ENCODE results near the gene RNF223. TPM values are rescaled to one million over a fixed set of nuclear protein-coding genes. Genes with fewer than 3 reads are reported as not detected.
"Not testable (repeated sequence)": the region's sequence is repeated elsewhere in the genome, so short reads cannot be mapped to it uniquely, and the experiment has no call there.

Gene RNF223
- total RNA-seq, 1 experiment from 2014 or later: not detected

DNA sequence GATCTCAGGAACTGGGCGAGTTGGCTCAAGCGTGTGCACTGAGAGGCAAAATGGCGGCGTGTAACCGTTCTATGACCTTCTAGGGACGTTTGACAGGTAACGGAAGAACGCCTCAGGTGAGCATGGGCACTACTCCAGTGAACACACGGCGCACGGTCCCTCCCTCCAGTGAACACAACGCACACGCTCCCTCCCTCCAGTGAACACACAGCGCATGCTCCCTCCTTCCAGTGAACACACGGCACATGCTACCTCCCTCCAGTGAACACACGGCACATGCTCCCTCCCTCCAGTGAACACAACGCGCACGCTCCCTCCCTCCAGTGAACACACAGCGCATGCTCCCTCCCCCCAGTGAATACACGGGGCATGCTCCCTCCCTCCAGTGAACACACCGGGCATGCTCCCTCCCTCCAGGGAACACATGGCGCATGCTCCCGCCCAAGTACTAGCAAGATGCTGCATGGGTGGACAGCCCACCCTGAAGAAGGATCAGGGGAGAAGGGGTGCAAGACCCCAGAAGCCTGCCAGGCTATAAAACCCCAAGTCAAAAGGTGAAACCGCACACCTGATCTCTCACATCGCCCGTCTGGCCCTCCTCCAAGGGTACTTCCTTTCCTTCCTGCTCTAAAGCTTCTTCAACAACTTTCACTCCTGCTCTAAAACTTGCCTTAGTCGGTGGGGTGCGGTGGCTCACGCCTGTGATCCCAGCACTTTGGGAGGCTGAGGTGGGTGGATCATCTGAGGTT, 38.3 kb upstream of the RNF223 start:
- H3K27ac ChIP-seq (ENCODE audit: low read length): no peak overlapping the region
- no peaks in the 10 kb centered on the region for H3K27me3 ChIP-seq (ENCODE audit: low read length)
- no peak overlapping the region for H3K4me2 ChIP-seq (ENCODE audit: low read depth, low read length, poor library complexity, severe bottlenecking)
- H3K79me2 ChIP-seq (ENCODE audit: low read length): peaks cover 32% of the 10 kb centered on the region
- no peak for DNase-seq
- no peaks in the 10 kb centered on the region for H3K9me2 ChIP-seq (replicated peaks; ENCODE audit: insufficient read depth, low read length)
- H3K4me3 ChIP-seq (ENCODE audit: low read length): no peak overlapping the region
- no peak overlapping the region for H2AFZ ChIP-seq (ENCODE audit: low read length)
- no peaks in the 10 kb centered on the region for H3K36me3 ChIP-seq (ENCODE audit: insufficient read depth, low read length)
- H3K9me3 ChIP-seq (ENCODE audit: low read length): no peaks in the 10 kb centered on the region
- H3K4me1 ChIP-seq (ENCODE audit: low read length): peaks cover 8% of the 10 kb centered on the region
- H4K20me1 ChIP-seq (ENCODE audit: insufficient read depth, low read depth, low read length): 0 out of 2 replicates have a peak, but pooled peaks cover 2% of the 10 kb centered on the region
- H3K9ac ChIP-seq (ENCODE audit: low read length): no peak overlapping the region

DNA sequence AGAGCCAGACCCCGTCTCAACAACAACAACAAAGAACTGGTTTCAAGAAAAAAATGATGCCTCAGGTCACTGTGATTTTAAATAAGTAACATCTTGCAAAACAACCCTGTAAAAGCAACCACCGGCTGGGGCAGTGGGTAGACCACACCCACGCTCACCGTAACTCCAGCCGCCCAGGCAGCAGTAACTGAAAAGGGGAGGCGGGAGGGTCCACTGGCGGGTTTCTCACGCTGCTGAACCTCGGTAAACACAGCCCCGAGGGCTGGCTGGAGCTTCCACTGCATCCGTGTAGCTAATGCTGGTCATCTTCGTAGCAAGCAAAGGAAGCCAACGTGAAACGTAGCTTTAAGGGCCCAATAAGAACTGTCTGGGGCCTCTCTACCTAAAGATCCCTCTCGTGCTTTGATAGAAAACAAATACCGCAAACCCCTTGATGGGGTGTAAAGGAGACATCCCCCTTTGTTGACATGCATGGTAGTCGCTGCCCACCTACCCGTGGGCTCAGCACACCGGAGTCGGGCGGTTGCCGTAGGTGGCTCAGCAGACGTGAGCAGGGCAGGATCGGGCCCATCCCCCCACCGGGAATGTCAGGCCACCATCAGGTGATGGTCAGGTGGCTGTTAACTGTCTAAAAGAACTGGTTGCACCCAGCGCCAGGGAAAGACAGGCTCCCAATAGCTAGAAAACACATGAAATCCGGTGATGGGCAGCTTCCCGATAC, 37.6 kb upstream of the RNF223 start:
- H3K4me3 ChIP-seq (ENCODE audit: low read length): no peak overlapping the region
- no peaks in the 10 kb centered on the region for H4K20me1 ChIP-seq (ENCODE audit: insufficient read depth, low read depth, low read length)
- no peaks in the 10 kb centered on the region for H3K36me3 ChIP-seq (ENCODE audit: insufficient read depth, low read length)
- no peaks in the 10 kb centered on the region for H3K27me3 ChIP-seq (ENCODE audit: low read length)
- peaks cover 7% of the 10 kb centered on the region for H3K4me1 ChIP-seq (ENCODE audit: low read length)
- H3K4me2 ChIP-seq (ENCODE audit: low read depth, low read length, poor library complexity, severe bottlenecking): no peak overlapping the region
- no peaks in the 10 kb centered on the region for H3K9me2 ChIP-seq (replicated peaks; ENCODE audit: insufficient read depth, low read length)
- H3K79me2 ChIP-seq (ENCODE audit: low read length): peaks cover 32% of the 10 kb centered on the region
- no peak overlapping the region for H2AFZ ChIP-seq (ENCODE audit: low read length)
- H3K9me3 ChIP-seq (ENCODE audit: low read length): no peaks in the 10 kb centered on the region
- no peak for DNase-seq
- H3K9ac ChIP-seq (ENCODE audit: low read length): no peak overlapping the region
- H3K27ac ChIP-seq (ENCODE audit: low read length): no peak overlapping the region

DNA sequence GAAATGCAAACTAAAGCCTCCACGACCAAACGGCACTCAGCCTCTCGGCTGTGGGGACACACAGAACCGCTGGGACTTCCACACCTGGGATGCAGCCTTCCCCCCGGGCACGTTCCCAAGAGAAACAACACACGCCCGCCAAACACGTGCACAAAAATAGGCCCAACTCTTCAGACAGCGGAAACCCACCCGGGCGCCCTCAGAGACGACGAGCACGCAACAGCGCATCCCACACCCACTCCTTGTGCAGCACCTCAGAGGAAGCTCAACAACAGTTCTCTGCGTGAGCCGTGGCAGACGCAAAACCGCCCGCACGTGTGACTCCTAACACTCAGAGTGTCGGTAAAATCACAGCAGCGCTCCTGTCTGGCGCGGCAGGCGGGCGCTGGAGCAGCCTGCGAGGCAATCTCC, 36.5 kb upstream of the RNF223 start:
- Histone ChIP-seq H3K9me3 (ENCODE audit: low read length) (no peaks in the 10 kb centered on the region), H3K36me3 (ENCODE audit: insufficient read depth, low read length) (no peaks in the 10 kb centered on the region), H4K20me1 (ENCODE audit: insufficient read depth, low read depth, low read length) (no peaks in the 10 kb centered on the region), H3K4me1 (ENCODE audit: low read length) (peaks cover 4% of the 10 kb centered on the region), H3K4me2 (ENCODE audit: low read depth, low read length, poor library complexity, severe bottlenecking) (no peak overlapping the region), H3K79me2 (ENCODE audit: low read length) (peaks cover 32% of the 10 kb centered on the region), H3K4me3 (ENCODE audit: low read length) (no peak overlapping the region), H3K27me3 (ENCODE audit: low read length) (no peaks in the 10 kb centered on the region), H3K9me2 (replicated peaks; ENCODE audit: insufficient read depth, low read length) (no peaks in the 10 kb centered on the region), H3K9ac (ENCODE audit: low read length) (no peak overlapping the region), H2AFZ (ENCODE audit: low read length) (no peak overlapping the region), H3K27ac (ENCODE audit: low read length) (no peak overlapping the region)
- DNase-seq: no peak

DNA sequence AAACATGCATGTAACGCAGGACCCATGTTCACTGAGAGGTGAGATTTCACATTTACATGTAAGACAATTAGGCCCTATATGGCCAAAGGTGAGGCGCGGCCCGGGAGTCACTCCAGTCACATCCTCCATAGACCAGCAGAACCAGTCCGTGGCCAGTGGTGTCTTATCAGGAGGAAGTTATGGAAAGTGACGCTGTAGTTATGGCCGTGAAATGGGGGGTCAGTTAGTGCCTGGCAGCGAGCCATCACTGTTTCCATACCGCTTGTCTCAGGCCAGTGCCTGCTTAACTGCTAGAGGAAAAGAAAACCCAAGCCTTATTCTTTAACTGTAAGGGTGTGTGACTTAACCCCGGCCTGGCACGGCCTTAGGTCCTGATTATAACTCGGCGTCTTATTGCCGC, 35.6 kb upstream of the RNF223 start:
- no peak overlapping the region for H3K27ac ChIP-seq (ENCODE audit: low read length)
- H3K9me3 ChIP-seq (ENCODE audit: low read length): no peaks in the 10 kb centered on the region
- H3K79me2 ChIP-seq (ENCODE audit: low read length): peaks cover 27% of the 10 kb centered on the region
- no peaks in the 10 kb centered on the region; the same call in 1 of the 2 replicates for H3K4me1 ChIP-seq (ENCODE audit: low read length)
- H3K36me3 ChIP-seq (ENCODE audit: insufficient read depth, low read length): no peaks in the 10 kb centered on the region
- H4K20me1 ChIP-seq (ENCODE audit: insufficient read depth, low read depth, low read length): no peaks in the 10 kb centered on the region
- H3K4me2 ChIP-seq (ENCODE audit: low read depth, low read length, poor library complexity, severe bottlenecking): no peak overlapping the region
- no peaks in the 10 kb centered on the region for H3K9me2 ChIP-seq (replicated peaks; ENCODE audit: insufficient read depth, low read length)
- no peak overlapping the region for H3K4me3 ChIP-seq (ENCODE audit: low read length)
- DNase-seq: no peak
- H2AFZ ChIP-seq (ENCODE audit: low read length): no peak overlapping the region
- H3K27me3 ChIP-seq (ENCODE audit: low read length): no peaks in the 10 kb centered on the region
- no peak overlapping the region for H3K9ac ChIP-seq (ENCODE audit: low read length)

DNA sequence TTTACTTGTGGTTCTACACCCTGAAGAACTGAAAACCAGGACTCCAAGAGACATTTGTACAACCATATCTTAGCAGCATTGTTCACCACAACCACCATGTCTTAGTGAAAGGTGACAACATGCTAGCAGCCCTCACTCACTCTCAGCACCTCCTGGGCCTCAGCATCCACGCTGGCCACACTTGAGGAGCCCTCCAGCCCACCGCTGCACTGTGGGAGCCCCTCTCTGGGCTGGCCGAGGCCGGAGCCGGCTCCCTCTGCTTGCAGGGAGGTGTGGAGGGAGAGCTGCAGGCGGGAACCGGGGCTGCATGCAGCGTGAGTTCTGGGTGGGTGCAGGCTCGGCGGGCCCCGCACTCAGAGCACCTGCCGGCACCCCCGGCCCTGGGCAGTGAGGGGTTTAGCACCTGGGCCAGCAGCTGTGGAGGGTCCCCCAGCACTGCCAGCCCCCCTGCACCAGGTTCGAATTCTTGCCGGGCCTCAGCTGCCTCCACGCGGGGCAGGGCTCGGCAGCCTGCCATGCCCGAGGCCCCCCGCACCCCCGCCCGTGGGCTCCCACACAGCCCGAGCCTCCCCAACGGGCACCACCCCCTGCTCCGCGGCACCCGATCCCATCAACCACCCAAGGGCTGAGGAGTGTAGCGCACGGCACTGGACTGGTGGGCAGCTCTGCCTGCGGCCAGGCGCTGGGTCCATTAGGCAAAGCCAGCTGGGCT, 32.6 kb upstream of the RNF223 start:
- Histone ChIP-seq H2AFZ (ENCODE audit: low read length) (no peak overlapping the region), H3K27me3 (ENCODE audit: low read length) (no peaks in the 10 kb centered on the region), H3K9me3 (ENCODE audit: low read length) (no peaks in the 10 kb centered on the region), H3K4me3 (ENCODE audit: low read length) (no peak overlapping the region), H3K9ac (ENCODE audit: low read length) (no peak overlapping the region), H3K79me2 (ENCODE audit: low read length) (peaks cover 11% of the 10 kb centered on the region; the same call in 1 of the 2 replicates), H3K4me2 (ENCODE audit: low read depth, low read length, poor library complexity, severe bottlenecking) (no peak overlapping the region), H3K4me1 (ENCODE audit: low read length) (no peaks in the 10 kb centered on the region), H3K36me3 (ENCODE audit: insufficient read depth, low read length) (no peaks in the 10 kb centered on the region), H3K9me2 (replicated peaks; ENCODE audit: insufficient read depth, low read length) (no peaks in the 10 kb centered on the region), H3K27ac (ENCODE audit: low read length) (no peak overlapping the region), H4K20me1 (ENCODE audit: insufficient read depth, low read depth, low read length) (no peaks in the 10 kb centered on the region)
- DNase-seq: no peak

DNA sequence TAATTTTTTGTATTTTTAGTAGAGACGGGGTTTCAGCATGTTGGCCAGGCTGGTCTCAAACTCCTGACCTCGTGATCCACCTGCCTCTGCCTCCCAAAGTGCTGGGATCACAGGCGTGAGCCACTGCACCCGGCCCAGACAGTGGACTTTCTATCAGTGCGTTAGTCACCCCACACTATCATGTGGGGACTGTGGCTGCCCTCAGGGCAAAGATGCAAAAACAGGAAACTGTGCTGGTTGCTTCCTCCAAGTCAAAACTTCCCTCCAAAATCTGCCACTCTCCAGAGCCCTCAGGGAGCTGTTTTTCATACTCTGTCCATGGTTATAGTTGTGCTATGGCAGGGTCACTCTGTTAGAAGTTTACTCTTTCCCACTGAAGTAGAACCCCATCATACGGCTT, 30.0 kb upstream of the RNF223 start:
- not testable (repeated sequence) for H3K9me2 ChIP-seq (replicated peaks; ENCODE audit: insufficient read depth, low read length); H4K20me1 ChIP-seq (ENCODE audit: insufficient read depth, low read depth, low read length); H3K4me3 ChIP-seq (ENCODE audit: low read length); H2AFZ ChIP-seq (ENCODE audit: low read length); H3K9ac ChIP-seq (ENCODE audit: low read length); H3K27me3 ChIP-seq (ENCODE audit: low read length); H3K36me3 ChIP-seq (ENCODE audit: insufficient read depth, low read length); H3K79me2 ChIP-seq (ENCODE audit: low read length); H3K4me1 ChIP-seq (ENCODE audit: low read length); H3K27ac ChIP-seq (ENCODE audit: low read length); H3K4me2 ChIP-seq (ENCODE audit: low read depth, low read length, poor library complexity, severe bottlenecking); DNase-seq
- peaks cover 12% of the 10 kb centered on the region for H3K9me3 ChIP-seq (ENCODE audit: low read length)

DNA sequence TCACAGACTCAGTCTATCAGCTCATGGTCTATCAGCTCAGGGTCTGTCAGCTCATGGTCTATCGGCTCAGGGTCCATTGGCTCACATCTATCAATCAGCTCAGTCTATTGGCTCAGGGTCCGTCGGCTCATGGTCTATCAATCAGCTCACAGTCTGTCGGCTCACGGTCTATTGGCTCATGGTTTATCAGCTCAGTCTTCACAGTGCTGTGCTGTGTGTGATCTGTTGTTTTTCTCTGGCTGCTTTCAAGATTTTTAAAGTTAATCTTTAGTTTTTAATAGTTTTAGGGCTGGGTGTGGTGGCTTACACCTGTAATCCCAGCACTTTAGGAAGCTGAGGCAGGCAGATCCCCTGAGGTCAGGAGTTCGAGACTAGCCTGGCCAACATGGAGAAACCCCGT, 27.4 kb upstream of the RNF223 start:
- Histone ChIP-seq H3K36me3 (ENCODE audit: insufficient read depth, low read length) (no peaks in the 10 kb centered on the region; the same call in 1 of the 2 replicates), H3K4me2 (ENCODE audit: low read depth, low read length, poor library complexity, severe bottlenecking) (no peak overlapping the region), H3K9me3 (ENCODE audit: low read length) (peaks cover 12% of the 10 kb centered on the region), H3K9ac (ENCODE audit: low read length) (no peak overlapping the region), H3K27ac (ENCODE audit: low read length) (no peak overlapping the region), H3K4me3 (ENCODE audit: low read length) (no peak overlapping the region), H3K4me1 (ENCODE audit: low read length) (no peaks in the 10 kb centered on the region), H3K79me2 (ENCODE audit: low read length) (no peaks in the 10 kb centered on the region), H3K9me2 (replicated peaks; ENCODE audit: insufficient read depth, low read length) (no peaks in the 10 kb centered on the region), H4K20me1 (ENCODE audit: insufficient read depth, low read depth, low read length) (0 out of 2 replicates have a peak, but pooled peaks cover 3% of the 10 kb centered on the region), H3K27me3 (ENCODE audit: low read length) (no peaks in the 10 kb centered on the region), H2AFZ (ENCODE audit: low read length) (no peak overlapping the region)
- DNase-seq: no peak

DNA sequence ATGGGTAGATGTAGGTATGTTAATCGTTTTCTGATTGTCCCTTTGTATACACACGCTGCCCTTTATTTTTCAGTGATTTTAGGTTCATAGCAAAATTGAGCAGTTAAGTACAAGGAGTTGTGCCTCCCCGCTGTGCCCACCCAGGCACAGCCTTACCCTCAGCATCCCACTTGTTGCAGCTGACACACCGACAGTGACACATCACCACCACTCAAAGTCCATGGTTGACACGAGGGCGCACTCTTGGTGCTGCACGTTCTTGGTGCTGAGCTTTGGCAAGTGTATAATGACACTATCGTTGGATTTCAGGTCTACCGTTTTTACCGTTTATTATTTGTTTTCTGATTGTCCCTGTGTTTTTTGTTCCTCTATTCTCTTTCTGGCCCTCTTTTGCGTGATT, 26.2 kb upstream of the RNF223 start:
- H2AFZ ChIP-seq (ENCODE audit: low read length): no peak overlapping the region

More for the DNA sequence above, 26.2 kb upstream of the RNF223 start:
- DNase-seq: no peak
- H3K9me3 ChIP-seq (ENCODE audit: low read length): peaks cover 12% of the 10 kb centered on the region
- H3K9me2 ChIP-seq (replicated peaks; ENCODE audit: insufficient read depth, low read length): no peaks in the 10 kb centered on the region
- 0 out of 2 replicates have a peak, but pooled peaks cover 5% of the 10 kb centered on the region for H4K20me1 ChIP-seq (ENCODE audit: insufficient read depth, low read depth, low read length)
- H3K36me3 ChIP-seq (ENCODE audit: insufficient read depth, low read length): no peaks in the 10 kb centered on the region; the same call in 1 of the 2 replicates
- H3K27ac ChIP-seq (ENCODE audit: low read length): no peak overlapping the region
- no peaks in the 10 kb centered on the region for H3K4me1 ChIP-seq (ENCODE audit: low read length)
- H3K4me2 ChIP-seq (ENCODE audit: low read depth, low read length, poor library complexity, severe bottlenecking): no peak overlapping the region
- H3K79me2 ChIP-seq (ENCODE audit: low read length): no peaks in the 10 kb centered on the region
- no peak overlapping the region for H3K4me3 ChIP-seq (ENCODE audit: low read length)
- no peak overlapping the region for H3K9ac ChIP-seq (ENCODE audit: low read length)
- no peaks in the 10 kb centered on the region for H3K27me3 ChIP-seq (ENCODE audit: low read length)
